DND-41 (cell line): ENCODE data around the gene ELOA.
A peak's percentile ranks its signal among the peaks of the same experiment; 100 is the strongest.

Source experiments
- ATAC-seq: fragments of 200-7000 bp; cut with Tn5 transposase; 3 replicates; pipeline ENCODE4 v1.9.1; 2021; ENCODE audit warnings: low read depth; ENCODE audit not compliant: insufficient read depth
- DNase-seq: peaks from one replicate; pipeline ENCODE4 v3.0.0-alpha.2; 2020
- H2AFZ ChIP-seq: 2 replicates; pipeline ENCODE4 v1.6.0; 2012; ENCODE audit warnings: low read depth, low read length
- H3K27ac ChIP-seq: 2 replicates; pipeline ENCODE4 v1.5.1; 2012; ENCODE audit warnings: low read length, inconsistent platforms
- H3K27me3 ChIP-seq: fragments of 200-600 bp; sonication (generic); 2 replicates; pipeline ENCODE4 v1.6.0; 2012; ENCODE audit warnings: low read length, mild to moderate bottlenecking, inconsistent platforms; ENCODE audit not compliant: insufficient read depth, poor library complexity
- H3K36me3 ChIP-seq: 2 replicates; pipeline ENCODE4 v1.5.1; 2012; ENCODE audit warnings: low read length, inconsistent platforms; ENCODE audit not compliant: insufficient read depth
- H3K4me1 ChIP-seq: 2 replicates; pipeline ENCODE4 v1.5.1; 2012; ENCODE audit warnings: mild to moderate bottlenecking, low read length; ENCODE audit not compliant: insufficient read depth
- H3K4me2 ChIP-seq: 2 replicates; pipeline ENCODE4 v1.6.0; 2012; ENCODE audit warnings: mild to moderate bottlenecking, moderate library complexity, low read length, inconsistent platforms; ENCODE audit not compliant: insufficient read depth
- H3K4me3 ChIP-seq, 2 experiments: fragments of 200-600 bp in 1 of 2; shearing (Covaris generic) in 1 of 2; 2 replicates each; pipeline ENCODE4 v1.5.1; 2012 to 2016; ENCODE audit warnings: inconsistent platforms in 2 of 2, low read length in 2 of 2, mild to moderate bottlenecking in 2 of 2, low read depth in 1 of 2, moderate library complexity in 1 of 2
- H3K79me2 ChIP-seq: 2 replicates; pipeline ENCODE4 v1.6.0; 2012; ENCODE audit warnings: low read length, inconsistent platforms; ENCODE audit not compliant: insufficient read depth
- H3K9ac ChIP-seq: 2 replicates; pipeline ENCODE4 v1.6.0; 2012; ENCODE audit warnings: low read depth, mild to moderate bottlenecking, inconsistent platforms, low read length, moderate library complexity
- H3K9me3 ChIP-seq: 2 replicates; pipeline ENCODE4 v1.5.1; 2012; ENCODE audit warnings: low read length, moderate library complexity, mild to moderate bottlenecking, inconsistent platforms; ENCODE audit not compliant: insufficient read depth, severe bottlenecking
- H4K20me1 ChIP-seq: 2 replicates; pipeline ENCODE4 v1.6.0; 2012; ENCODE audit warnings: low read length; ENCODE audit not compliant: insufficient read depth
- EZH2 ChIP-seq: IDR thresholded peaks from 3 replicates; pipeline ENCODE4 v1.6.1; 2012; ENCODE audit warnings: borderline replicate concordance, low read depth, mild to moderate bottlenecking, moderate library complexity, low read length, inconsistent platforms; ENCODE audit not compliant: severe bottlenecking
- TF ChIP-seq, protein P1 (sequence below): IDR thresholded peaks from 2 replicates; pipeline ENCODE4 v1.5.1; 2012; ENCODE audit warnings: borderline replicate concordance, low read length, moderate library complexity, mild to moderate bottlenecking; ENCODE audit not compliant: poor library complexity, severe bottlenecking; ENCODE audit errors: extremely low read depth

The ELOA gene

DNA sequence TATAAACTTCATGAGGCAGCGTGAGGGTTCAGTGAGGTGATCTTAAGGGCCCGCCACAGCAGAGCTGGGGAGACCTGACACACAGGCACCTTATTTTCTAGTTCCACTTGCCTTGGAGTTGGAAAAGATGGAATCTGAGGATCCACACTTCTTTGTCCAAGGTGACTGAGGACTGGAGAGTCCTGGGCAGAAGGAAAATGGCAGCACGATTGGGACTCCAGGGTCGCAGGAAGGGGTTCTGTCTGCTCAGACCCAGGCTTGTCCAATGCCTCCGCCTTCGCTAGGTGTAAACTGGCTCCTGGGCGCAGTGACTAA, 55.9 kb downstream of the ELOA start:
- peak overlapping the region; percentile 89 for H3K4me2 ChIP-seq
- H2AFZ ChIP-seq: no peak overlapping the region
- ATAC-seq (no peak), DNase-seq (no peak)
- peaks cover 28% of the 10 kb centered on the region for H3K4me1 ChIP-seq
- peak overlapping the region in 1 of 2 experiments; percentile 93; a peak in 2 of 4 replicates for H3K4me3 ChIP-seq
- no peaks in the 10 kb centered on the region for H3K9me3 ChIP-seq
- peak overlapping the region; percentile 88 for H3K9ac ChIP-seq
- H4K20me1 ChIP-seq: no peaks in the 10 kb centered on the region
- H3K27me3 ChIP-seq: no peaks in the 10 kb centered on the region
- H3K27ac ChIP-seq: no peak overlapping the region
- peaks cover 9% of the 10 kb centered on the region for H3K79me2 ChIP-seq
- no peak for TF ChIP-seq EZH2
- TF ChIP-seq, protein P1, sequence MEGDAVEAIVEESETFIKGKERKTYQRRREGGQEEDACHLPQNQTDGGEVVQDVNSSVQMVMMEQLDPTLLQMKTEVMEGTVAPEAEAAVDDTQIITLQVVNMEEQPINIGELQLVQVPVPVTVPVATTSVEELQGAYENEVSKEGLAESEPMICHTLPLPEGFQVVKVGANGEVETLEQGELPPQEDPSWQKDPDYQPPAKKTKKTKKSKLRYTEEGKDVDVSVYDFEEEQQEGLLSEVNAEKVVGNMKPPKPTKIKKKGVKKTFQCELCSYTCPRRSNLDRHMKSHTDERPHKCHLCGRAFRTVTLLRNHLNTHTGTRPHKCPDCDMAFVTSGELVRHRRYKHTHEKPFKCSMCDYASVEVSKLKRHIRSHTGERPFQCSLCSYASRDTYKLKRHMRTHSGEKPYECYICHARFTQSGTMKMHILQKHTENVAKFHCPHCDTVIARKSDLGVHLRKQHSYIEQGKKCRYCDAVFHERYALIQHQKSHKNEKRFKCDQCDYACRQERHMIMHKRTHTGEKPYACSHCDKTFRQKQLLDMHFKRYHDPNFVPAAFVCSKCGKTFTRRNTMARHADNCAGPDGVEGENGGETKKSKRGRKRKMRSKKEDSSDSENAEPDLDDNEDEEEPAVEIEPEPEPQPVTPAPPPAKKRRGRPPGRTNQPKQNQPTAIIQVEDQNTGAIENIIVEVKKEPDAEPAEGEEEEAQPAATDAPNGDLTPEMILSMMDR: no peak
- peaks cover 38% of the 10 kb centered on the region for H3K36me3 ChIP-seq

DNA sequence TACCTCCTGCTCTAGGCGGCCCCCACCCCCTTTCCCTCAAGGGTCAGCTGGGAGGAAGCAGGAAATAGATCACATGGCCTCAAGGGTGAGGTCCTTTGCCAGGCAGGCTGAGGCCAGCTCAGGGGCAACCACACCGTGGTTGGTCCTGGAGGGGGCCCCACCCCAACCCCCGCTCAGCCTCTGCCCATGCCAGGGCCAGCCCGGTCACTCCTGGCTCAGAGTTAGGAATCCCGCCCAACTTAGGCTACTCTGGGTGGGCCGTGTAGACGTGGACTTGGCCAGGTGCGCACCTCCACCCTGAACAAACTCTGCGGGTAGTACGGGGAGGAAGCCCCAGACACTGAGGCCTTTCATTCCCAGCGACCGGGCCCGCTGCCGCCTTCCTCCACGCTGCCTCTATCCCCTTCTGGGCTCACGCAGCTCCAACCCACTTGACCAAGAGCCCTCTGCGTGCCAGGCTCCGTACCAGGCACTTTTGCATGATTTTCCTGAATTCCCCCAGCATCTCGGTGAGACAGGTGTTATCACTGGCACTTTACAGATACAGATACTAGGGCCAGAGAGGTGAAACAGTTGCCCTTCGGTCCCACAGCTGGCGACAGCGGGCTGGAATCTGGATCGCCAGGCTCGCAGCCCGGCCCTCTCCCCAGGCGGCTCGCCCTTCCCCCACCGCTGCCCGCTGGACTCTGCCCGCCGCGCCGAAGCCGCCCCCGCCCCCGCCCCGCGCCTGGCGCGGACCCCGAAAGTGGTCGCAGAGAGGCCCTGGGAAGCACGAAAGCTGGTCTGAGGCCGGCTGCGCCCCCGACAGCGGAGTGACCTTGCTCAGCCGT, 56.5 kb downstream of the ELOA start:
- peaks cover 28% of the 10 kb centered on the region for H3K4me1 ChIP-seq
- TF ChIP-seq EZH2: no peak
- TF ChIP-seq, protein P1: no peak
- H3K4me3 ChIP-seq: peak overlapping the region; percentile 87 to 93
- H3K27me3 ChIP-seq: no peaks in the 10 kb centered on the region
- ATAC-seq: no peak
- peak overlapping the region; percentile 81 for H2AFZ ChIP-seq
- peak overlapping the region; percentile 56 for H3K27ac ChIP-seq
- peaks cover 32% of the 10 kb centered on the region for H3K36me3 ChIP-seq
- peak overlapping the region; percentile 89 for H3K4me2 ChIP-seq
- peaks cover 9% of the 10 kb centered on the region for H3K79me2 ChIP-seq
- DNase-seq: no peak
- no peaks in the 10 kb centered on the region for H4K20me1 ChIP-seq
- no peaks in the 10 kb centered on the region for H3K9me3 ChIP-seq
- peak overlapping the region; percentile 88 for H3K9ac ChIP-seq

- H3K36me3 ChIP-seq: peaks cover 28% of the 10 kb centered on the region
- TF ChIP-seq EZH2: no peak
- TF ChIP-seq, protein P1: no peak
- H3K9me3 ChIP-seq: no peaks in the 10 kb centered on the region
- DNase-seq (peak; percentile 98), ATAC-seq (peak; percentile 89)
- H3K4me2 ChIP-seq: peak within 1 kb of the TSS; percentile 89
- H3K27me3 ChIP-seq: no peaks in the 10 kb centered on the region
- H3K4me3 ChIP-seq: peak within 1 kb of the TSS; percentile 87 to 93
- H3K9ac ChIP-seq: peak within 1 kb of the TSS; percentile 88
- H3K79me2 ChIP-seq: peaks cover 9% of the 10 kb centered on the region
- H2AFZ ChIP-seq: peak within 1 kb of the TSS; percentile 93
- no peaks in the 10 kb centered on the region for H4K20me1 ChIP-seq
- peak within 1 kb of the TSS; percentile 82 for H3K27ac ChIP-seq
- peaks cover 28% of the 10 kb centered on the region for H3K4me1 ChIP-seq
These were observed 57.4 kb downstream of the ELOA start, which contains the start of gene GALE for GRCh38 chr1:23800400-23801337. Gene GALE (minus strand): TSS chr1:23800754. CDS start chr1:23799007, 1,747 bp downstream.
